ENCODE data around the gene POC5. TPM values are rescaled to one million over a fixed set of nuclear protein-coding genes. Genes with fewer than 3 reads are reported as not detected.

The POC5 gene
- total and polyA plus RNA-seq, 2 of the 13 experiments (the other 11 are each of a cell fraction or from before 2014, with no cell fraction given), result 6.9 to 9.3 TPM

DNA sequence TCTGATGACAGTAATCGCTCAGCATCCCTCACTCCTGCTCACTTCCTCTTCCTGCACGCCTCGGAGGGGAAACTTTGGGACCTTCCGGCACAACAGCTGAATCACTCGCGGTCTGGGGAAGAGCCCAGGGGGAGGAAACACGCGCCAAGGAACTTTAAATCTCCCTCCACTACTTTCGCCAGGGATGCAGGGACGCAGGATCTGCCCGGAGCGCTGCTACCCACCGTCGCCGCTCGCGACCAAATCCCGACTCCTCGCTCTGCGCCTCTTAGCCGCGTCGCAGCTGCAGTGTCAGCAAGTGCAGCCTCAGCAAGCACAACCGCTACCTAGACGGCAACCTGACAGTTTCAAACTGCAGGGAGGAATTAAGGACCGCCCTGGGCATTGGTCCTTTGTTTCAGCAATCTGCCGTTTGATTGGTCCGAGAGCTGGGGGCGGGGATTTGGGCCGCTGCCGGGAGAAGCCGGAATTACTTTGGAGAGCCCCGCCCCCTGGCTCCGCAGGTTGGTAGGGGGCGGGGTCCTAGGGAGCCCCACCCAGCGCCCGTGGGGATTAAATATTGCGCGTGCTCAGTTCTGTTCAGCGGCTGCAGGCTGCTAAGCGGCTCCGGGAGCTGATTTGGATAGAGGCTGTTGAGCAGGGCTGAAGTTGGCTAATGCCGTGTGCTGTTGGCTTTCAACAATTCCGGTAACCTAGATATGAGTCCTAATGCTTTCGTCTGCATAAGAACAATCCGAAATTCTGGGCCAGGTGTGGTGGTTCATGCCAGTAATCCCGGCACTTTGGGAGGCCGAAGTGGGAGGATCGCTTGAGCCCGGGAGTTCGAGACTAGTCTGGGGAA is at the start of gene POC5 (continued):
- TF ChIP-seq, protein P1, sequence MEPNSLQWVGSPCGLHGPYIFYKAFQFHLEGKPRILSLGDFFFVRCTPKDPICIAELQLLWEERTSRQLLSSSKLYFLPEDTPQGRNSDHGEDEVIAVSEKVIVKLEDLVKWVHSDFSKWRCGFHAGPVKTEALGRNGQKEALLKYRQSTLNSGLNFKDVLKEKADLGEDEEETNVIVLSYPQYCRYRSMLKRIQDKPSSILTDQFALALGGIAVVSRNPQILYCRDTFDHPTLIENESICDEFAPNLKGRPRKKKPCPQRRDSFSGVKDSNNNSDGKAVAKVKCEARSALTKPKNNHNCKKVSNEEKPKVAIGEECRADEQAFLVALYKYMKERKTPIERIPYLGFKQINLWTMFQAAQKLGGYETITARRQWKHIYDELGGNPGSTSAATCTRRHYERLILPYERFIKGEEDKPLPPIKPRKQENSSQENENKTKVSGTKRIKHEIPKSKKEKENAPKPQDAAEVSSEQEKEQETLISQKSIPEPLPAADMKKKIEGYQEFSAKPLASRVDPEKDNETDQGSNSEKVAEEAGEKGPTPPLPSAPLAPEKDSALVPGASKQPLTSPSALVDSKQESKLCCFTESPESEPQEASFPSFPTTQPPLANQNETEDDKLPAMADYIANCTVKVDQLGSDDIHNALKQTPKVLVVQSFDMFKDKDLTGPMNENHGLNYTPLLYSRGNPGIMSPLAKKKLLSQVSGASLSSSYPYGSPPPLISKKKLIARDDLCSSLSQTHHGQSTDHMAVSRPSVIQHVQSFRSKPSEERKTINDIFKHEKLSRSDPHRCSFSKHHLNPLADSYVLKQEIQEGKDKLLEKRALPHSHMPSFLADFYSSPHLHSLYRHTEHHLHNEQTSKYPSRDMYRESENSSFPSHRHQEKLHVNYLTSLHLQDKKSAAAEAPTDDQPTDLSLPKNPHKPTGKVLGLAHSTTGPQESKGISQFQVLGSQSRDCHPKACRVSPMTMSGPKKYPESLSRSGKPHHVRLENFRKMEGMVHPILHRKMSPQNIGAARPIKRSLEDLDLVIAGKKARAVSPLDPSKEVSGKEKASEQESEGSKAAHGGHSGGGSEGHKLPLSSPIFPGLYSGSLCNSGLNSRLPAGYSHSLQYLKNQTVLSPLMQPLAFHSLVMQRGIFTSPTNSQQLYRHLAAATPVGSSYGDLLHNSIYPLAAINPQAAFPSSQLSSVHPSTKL (CRISPR knock-in tag; IDR thresholded peaks at IDR 0.05), result peak; percentile 40; the same call in 1 of the 2 replicates
- TF ChIP-seq ZNF34 (CRISPR knock-in tag; IDR thresholded peaks at IDR 0.05; ENCODE audit: borderline replicate concordance) (no peak), TEAD2 (CRISPR knock-in tag; IDR thresholded peaks at IDR 0.05) (no peak), NFKBIZ (CRISPR knock-in tag; IDR thresholded peaks at IDR 0.05) (no peak; the same call in 1 of the 2 replicates), TP53 (CRISPR knock-in tag; conservative IDR thresholded peaks at IDR 0.05) (no peak), HNRNPLL (IDR thresholded peaks at IDR 0.05; ENCODE audit: low read depth, low read length, poor library complexity, severe bottlenecking) (peak; percentile 69), ZNF703 (CRISPR knock-in tag; IDR thresholded peaks at IDR 0.05; ENCODE audit: borderline replicate concordance) (no peak), STAT5B (CRISPR knock-in tag; IDR thresholded peaks at IDR 0.05) (0 out of 2 replicates have a peak, but pooled peaks have one; percentile 41), DMAP1 (CRISPR knock-in tag; IDR thresholded peaks at IDR 0.05) (peak; percentile 95), KLF15 (CRISPR knock-in tag; IDR thresholded peaks at IDR 0.05; ENCODE audit: borderline replicate concordance) (no peak), ZFP62 (CRISPR knock-in tag; IDR thresholded peaks at IDR 0.05) (no peak), SCMH1 (CRISPR knock-in tag; IDR thresholded peaks at IDR 0.05; ENCODE audit: borderline replicate concordance) (no peak), ZNF563 (CRISPR knock-in tag; IDR thresholded peaks at IDR 0.05) (0 out of 2 replicates have a peak, but pooled peaks have one; percentile 9), ZNF670 (CRISPR knock-in tag; IDR thresholded peaks at IDR 0.05; ENCODE audit: borderline replicate concordance) (no peak), ZNF33A (CRISPR knock-in tag; IDR thresholded peaks at IDR 0.05; ENCODE audit: borderline replicate concordance) (no peak), SNAPC2 (CRISPR knock-in tag; IDR thresholded peaks at IDR 0.05) (peak; percentile 92), ZNF460 (CRISPR knock-in tag; IDR thresholded peaks at IDR 0.05; ENCODE audit: borderline replicate concordance) (no peak)
- TF ChIP-seq, protein P2, sequence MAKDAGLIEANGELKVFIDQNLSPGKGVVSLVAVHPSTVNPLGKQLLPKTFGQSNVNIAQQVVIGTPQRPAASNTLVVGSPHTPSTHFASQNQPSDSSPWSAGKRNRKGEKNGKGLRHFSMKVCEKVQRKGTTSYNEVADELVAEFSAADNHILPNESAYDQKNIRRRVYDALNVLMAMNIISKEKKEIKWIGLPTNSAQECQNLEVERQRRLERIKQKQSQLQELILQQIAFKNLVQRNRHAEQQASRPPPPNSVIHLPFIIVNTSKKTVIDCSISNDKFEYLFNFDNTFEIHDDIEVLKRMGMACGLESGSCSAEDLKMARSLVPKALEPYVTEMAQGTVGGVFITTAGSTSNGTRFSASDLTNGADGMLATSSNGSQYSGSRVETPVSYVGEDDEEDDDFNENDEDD (CRISPR knock-in tag; IDR thresholded peaks at IDR 0.05; ENCODE audit: borderline replicate concordance), result peak; percentile 70
- TF ChIP-seq, protein P3, sequence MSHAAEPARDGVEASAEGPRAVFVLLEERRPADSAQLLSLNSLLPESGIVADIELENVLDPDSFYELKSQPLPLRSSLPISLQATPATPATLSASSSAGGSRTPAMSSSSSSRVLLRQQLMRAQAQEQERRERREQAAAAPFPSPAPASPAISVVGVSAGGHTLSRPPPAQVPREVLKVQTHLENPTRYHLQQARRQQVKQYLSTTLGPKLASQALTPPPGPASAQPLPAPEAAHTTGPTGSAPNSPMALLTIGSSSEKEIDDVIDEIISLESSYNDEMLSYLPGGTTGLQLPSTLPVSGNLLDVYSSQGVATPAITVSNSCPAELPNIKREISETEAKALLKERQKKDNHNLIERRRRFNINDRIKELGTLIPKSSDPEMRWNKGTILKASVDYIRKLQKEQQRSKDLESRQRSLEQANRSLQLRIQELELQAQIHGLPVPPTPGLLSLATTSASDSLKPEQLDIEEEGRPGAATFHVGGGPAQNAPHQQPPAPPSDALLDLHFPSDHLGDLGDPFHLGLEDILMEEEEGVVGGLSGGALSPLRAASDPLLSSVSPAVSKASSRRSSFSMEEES (CRISPR knock-in tag; IDR thresholded peaks at IDR 0.05), result no peak
- TF ChIP-seq, protein P4, sequence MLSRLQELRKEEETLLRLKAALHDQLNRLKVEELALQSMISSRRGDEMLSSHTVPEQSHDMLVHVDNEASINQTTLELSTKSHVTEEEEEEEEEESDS (CRISPR knock-in tag; IDR thresholded peaks at IDR 0.05; ENCODE audit: borderline replicate concordance), result peak; percentile 57; the same call in 1 of the 2 replicates
- TF ChIP-seq, protein P5, sequence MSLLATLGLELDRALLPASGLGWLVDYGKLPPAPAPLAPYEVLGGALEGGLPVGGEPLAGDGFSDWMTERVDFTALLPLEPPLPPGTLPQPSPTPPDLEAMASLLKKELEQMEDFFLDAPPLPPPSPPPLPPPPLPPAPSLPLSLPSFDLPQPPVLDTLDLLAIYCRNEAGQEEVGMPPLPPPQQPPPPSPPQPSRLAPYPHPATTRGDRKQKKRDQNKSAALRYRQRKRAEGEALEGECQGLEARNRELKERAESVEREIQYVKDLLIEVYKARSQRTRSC (CRISPR knock-in tag; IDR thresholded peaks at IDR 0.05; ENCODE audit: low read depth), result no peak
